Epithelial cell of proximal tubule (primary cell): ENCODE data around the gene GIT1. TPM values are rescaled to one million over a fixed set of nuclear protein-coding genes. Genes with fewer than 3 reads are reported as not detected.
A peak's percentile ranks its signal among the peaks of the same experiment; 100 is the strongest.

Source experiments
- DNase-seq: peaks from one replicate; pipeline ENCODE4 v3.0.0-alpha.2; 2011; ENCODE audit warnings: low read depth
- H3K4me3 ChIP-seq: 2 replicates; pipeline ENCODE4 v1.5.1; 2011; ENCODE audit warnings: low read depth, mild to moderate bottlenecking, low read length
- total RNA-seq: library from RNA; depleted of rRNA; stranded (reverse); fragments of >200 nt; gene quantifications from 2 replicates; pipeline ENCODE4 v1.2.3, GENCODE V29; 2015
- TF ChIP-seq, protein P1 (sequence below): conservative IDR thresholded peaks from 2 replicates; pipeline ENCODE4 v1.5.1; 2012; ENCODE audit warnings: low read depth, mild to moderate bottlenecking, low read length

The GIT1 gene
- total RNA-seq, 1 donor from 2014 or later = 74.3 TPM

DNA sequence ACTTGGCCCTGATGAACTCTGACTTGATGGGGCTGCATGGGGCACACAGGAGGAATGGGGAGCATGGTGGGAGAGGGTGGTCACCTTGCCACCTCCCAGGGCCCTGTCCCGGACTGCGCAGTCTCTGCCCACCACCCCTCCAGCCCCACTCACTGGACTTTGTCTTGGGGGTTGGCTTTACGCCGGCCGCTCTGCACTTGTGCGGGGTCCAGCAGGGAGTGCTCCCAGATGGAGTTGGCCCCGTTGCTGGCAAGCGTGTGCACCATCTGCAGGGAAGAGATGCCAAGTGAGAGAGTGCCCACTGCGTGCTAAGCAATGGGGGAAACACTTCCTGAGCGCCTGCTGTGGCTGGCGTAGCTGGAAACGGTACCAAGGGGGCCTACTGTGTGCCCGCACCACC lies 6.7 kb downstream of the GIT1 start:
- no peak overlapping the region for H3K4me3 ChIP-seq
- DNase-seq = no peak
- TF ChIP-seq, protein P1, sequence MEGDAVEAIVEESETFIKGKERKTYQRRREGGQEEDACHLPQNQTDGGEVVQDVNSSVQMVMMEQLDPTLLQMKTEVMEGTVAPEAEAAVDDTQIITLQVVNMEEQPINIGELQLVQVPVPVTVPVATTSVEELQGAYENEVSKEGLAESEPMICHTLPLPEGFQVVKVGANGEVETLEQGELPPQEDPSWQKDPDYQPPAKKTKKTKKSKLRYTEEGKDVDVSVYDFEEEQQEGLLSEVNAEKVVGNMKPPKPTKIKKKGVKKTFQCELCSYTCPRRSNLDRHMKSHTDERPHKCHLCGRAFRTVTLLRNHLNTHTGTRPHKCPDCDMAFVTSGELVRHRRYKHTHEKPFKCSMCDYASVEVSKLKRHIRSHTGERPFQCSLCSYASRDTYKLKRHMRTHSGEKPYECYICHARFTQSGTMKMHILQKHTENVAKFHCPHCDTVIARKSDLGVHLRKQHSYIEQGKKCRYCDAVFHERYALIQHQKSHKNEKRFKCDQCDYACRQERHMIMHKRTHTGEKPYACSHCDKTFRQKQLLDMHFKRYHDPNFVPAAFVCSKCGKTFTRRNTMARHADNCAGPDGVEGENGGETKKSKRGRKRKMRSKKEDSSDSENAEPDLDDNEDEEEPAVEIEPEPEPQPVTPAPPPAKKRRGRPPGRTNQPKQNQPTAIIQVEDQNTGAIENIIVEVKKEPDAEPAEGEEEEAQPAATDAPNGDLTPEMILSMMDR = no peak

DNA sequence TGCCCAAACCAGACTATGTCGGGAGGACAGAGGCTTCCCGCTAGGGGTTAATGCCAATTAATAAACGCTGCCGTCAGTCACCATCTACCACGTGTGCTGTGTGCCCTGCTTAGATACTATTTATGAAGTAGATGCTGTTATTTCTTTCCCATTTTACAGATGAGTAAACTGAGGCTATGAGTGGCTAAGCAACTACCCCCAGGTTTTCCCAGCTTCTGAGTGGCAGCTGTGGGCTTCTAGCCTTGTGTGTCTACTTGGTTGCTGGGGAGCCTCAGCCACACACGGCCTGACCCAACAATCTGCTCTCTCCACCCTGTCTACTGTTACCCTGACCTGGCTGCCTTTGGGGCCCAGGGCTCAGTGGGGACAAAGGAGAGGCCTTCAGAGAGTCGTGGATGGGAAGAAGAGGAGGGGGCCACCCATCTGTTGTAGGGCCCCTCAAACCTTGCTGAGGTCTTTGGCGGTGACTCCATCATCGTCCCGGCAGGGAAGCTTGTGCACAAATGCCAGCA lies 7.1 kb downstream of the GIT1 start:
- H3K4me3 ChIP-seq = no peak overlapping the region
- TF ChIP-seq, protein P1 = no peak

DNA sequence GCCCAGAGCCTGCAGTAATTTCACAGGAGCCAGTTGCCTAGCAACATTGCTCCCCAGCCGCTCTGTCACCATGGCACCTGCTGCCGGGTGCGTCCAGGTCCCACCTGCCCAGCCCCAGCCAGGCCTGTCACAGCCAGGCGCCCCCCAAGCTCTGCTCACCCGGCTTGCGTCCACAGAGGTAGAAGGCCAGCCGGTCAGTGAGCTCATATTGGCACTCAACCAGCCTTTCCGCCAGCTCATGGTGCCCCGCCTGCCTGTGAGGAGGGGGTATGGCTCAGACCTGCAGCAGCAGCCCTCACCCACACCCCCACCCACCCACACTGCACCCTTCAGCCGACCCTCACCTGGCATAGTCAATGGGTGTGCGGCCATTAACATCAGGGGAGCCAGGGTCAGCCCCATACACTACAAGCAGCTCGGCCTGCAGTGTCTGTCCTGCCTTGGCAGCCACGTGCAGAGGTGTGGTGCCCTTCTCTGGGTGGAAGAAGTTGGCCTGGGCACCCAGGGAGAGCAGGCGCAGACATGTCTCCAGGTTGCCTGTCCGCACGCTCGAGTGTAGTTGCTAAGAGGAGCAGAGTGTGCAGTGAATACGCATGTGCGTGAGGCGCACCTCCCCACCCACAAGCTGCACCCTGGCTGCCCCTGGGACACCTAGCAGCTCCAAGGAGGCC lies 7.7 kb downstream of the GIT1 start:
- no peak overlapping the region for H3K4me3 ChIP-seq
- DNase-seq = no peak
- TF ChIP-seq, protein P1 = no peak

More for the DNA sequence above, 7.1 kb downstream of the GIT1 start:
- DNase-seq = no peak

DNA sequence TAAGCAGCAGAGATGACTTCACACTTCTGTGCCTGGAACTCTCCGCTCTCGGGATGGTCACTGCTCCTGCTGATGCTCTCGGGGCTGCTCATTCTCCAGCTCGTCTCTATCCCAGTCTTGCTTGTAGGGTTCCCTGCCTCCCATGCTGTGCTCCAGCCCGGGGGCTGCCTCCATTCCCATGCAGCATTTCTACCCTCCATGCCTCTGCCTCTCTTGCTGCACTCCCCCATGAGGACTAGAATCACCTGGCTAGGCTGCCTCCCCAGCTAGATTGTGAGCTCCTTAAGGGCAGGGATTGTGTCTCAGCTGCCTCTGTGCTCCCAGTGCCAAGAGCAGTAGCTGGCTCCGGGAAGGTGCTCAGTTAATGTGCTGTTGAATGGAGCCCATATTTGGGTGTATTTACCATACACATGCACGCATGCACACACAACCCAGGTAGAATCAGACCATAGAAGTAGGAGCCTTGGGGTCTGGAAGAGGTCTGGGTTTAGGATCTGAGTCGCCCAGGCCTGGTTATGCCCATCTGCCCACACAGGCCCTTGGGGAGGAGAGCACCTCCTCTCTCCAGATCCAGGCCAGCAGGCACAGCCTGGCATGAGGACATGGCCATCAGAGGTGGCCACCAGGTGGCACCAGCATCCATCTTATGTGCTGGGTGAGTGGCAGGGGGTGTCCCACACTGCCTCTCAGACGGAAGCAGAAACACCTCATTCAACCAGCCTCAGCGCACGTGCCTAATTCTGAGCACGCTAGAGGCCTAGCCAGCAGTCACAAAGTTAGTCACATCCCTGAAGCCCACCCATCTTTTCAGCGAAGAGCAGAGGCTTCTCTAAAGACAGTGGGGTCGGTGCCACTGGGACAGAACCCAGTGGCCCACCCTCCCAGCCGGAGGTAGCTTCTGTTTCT lies 9.3 kb downstream of the GIT1 start:
- H3K4me3 ChIP-seq = no peak overlapping the region
- no peak for DNase-seq
- TF ChIP-seq, protein P1 = peak; percentile 91

DNA sequence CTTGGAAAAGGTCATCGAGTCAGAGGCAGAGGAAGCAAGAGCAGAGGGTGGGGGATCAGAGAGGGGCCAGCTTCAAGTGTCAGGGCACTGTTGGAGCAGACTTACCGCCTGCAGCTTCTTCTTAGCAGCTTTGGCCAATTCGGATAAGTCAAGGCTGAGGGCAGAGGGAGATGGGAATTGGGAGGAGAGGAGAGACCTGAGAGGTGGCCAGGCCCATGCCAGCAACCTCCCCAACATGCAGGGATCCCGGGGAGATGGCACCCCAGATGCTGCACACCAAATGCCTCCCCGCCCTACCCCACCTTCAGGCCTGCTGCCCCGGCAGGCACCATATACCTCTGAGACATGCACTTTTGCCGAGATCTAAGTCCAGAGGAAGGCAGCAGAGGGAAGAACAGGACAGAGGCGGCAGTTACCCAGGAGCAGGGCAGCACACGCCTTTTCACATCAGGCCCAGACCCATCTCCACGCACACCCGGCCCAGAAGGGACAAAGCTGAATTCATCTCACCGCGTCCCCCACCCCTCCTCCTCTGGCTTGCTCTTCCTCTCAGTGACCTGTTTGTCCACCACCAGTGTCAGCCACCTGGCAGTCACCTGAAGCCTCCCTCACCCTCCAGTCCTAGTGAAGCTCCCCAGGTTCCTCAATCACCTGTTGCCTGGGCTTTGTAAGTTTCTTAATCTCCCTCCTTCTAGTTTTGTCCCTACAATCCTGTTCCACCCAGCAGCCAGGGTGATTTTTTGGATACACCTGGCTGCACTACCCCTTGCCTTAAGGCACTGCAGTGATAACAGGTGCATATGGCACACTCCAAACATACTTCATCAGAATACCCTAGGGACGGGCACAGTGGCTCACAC lies 10.6 kb downstream of the GIT1 start:
- TF ChIP-seq, protein P1 = no peak
- no peak overlapping the region for H3K4me3 ChIP-seq
- DNase-seq = no peak

DNA sequence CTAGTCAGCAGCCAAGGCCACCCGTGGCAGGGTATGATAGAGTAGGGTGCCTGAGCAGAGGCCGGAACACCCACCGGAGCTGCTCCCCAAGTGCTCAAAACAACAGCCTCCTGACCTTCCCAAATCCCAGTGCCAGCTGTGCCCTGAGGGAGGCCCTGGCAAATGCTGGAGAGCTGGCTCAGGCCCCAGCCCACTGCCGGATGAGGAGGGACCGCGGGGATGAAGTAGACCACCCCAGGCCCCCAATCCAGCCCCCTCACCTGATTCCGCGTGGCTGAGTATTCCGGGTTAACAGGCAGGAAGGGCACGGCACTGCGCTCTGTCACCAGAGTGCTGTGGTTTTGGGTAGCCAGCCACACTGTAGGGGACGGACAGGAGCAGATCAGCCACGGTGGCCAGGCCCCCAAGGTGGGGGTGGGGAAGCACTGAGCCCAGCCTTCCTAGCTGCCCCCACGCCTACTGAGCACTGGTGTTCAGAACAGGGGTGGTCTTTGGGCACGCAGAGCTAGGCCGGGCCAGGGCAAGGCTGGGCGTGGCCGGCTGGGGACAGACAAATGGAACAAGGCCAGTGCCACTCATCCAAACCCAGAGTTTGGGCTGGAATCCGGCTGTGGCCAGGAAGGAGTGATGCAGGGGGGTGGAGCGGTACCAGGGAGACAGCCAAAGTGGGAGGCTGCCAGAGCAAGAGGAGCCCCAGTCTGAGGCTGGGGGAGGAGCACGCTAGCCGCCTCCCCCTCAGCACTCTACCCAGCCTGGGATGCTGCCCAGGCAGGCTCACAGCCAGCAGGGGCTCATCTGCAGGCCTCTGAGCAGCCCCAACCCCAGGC lies 11.8 kb downstream of the GIT1 start:
- no peak overlapping the region for H3K4me3 ChIP-seq
- no peak for DNase-seq
- TF ChIP-seq, protein P1 = no peak
